ENCODE results near the gene FLAD1.

FLAD1 gene

GRCh38 chr1:155014709-155015508 is 31.8 kb downstream of the FLAD1 start:
- H3K4me3 Mint-ChIP-seq: no peak overlapping the region

GRCh38 chr1:155015527-155016230 is 32.5 kb downstream of the FLAD1 start:
- peak overlapping the region; percentile 74 for H3K27ac Mint-ChIP-seq
- no peaks in the 10 kb centered on the region for H3K27me3 Mint-ChIP-seq
- DNase-seq: no peak
- peak overlapping the region; percentile 20 for H3K4me3 Mint-ChIP-seq
- peaks cover 79% of the 10 kb centered on the region for H3K4me1 Mint-ChIP-seq (ENCODE audit: low read depth)
- peaks cover 72% of the 10 kb centered on the region for H3K36me3 Mint-ChIP-seq (ENCODE audit: low read depth)
- H3K9me3 Mint-ChIP-seq: no peaks in the 10 kb centered on the region

More at GRCh38 chr1:155014709-155015508, 31.8 kb downstream of the FLAD1 start:
- H3K27me3 Mint-ChIP-seq: no peaks in the 10 kb centered on the region
- H3K4me1 Mint-ChIP-seq (ENCODE audit: low read depth): peaks cover 83% of the 10 kb centered on the region
- DNase-seq: no peak
- peaks cover 77% of the 10 kb centered on the region for H3K36me3 Mint-ChIP-seq (ENCODE audit: low read depth)
- H3K27ac Mint-ChIP-seq: no peak overlapping the region
- H3K9me3 Mint-ChIP-seq: no peaks in the 10 kb centered on the region

DNA sequence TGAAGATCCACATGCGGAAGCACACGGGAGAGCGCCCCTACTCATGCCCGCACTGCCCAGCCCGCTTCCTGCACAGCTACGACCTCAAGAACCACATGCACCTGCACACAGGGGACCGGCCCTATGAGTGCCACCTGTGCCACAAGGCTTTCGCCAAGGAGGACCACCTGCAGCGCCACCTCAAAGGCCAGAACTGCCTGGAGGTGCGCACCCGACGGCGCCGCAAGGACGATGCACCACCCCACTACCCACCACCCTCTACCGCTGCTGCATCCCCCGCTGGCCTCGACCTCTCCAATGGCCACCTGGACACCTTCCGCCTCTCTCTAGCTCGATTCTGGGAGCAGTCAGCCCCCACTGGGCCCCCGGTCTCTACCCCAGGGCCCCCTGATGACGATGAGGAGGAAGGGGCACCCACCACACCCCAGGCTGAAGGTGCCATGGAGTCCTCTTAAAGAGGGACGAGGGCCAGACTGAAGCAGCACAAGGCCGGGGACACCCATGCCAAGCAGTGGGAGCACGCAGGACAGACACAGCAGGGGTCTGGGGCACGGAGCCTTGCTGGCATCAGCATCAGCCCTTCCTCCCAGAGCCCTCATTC is 33.2 kb downstream of the FLAD1 start:
- Mint-ChIP-seq H3K36me3 (ENCODE audit: low read depth) (peaks cover 67% of the 10 kb centered on the region), H3K27me3 (no peaks in the 10 kb centered on the region), H3K27ac (peak overlapping the region; percentile 74), H3K4me1 (ENCODE audit: low read depth) (peaks cover 73% of the 10 kb centered on the region), H3K4me3 (peak overlapping the region; percentile 48), H3K9me3 (no peaks in the 10 kb centered on the region)
- DNase-seq: peak; percentile 54

DNA sequence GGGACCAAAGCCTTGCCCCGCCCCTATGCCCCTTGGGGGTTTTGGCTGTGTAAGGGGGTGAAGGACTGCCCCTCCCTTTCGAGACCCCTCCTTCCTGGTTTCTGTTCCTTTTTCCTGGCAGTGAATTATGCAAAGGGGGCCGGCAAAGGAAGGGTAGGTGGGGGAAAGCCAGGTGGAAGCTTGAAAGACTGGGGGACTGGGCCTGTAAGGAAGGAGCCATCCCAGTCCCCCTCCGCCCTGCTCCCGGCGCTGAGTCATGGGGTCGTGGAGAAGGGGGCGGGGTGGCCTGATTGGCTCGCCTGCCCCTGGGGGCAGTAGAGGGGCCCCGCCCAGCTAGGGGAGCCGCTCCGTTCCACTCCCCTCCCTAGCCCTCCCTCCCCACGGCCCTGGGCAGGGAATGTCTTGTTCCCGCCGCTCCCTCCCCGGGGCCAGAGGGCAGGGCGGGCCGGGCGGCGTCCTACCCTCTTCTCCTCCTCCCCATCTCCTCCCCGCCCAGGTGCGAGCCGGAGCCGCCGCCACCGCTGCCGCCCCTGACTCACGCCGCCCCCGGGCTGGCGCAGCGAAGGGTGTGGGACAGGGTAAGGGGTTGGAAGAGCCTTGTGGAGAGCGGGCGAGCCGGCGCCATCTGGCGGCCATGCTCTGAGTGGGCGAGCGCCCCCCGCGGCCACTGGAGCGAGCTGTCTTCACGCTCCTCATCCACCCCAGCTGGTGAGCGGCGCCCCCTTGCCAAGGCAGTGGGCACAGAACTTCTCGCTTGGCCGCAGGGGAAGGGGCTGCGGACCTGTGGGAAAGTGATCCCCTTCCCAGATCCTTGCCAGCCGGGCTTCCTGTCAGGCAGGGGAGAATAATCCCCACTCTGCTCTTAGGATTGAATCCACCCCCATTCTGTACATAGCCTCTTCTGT is 34.1 kb downstream of the FLAD1 start:
- peak overlapping the region; percentile 74 for H3K27ac Mint-ChIP-seq
- H3K4me3 Mint-ChIP-seq: peak overlapping the region; percentile 53
- H3K27me3 Mint-ChIP-seq: no peaks in the 10 kb centered on the region
- H3K4me1 Mint-ChIP-seq (ENCODE audit: low read depth): peaks cover 67% of the 10 kb centered on the region
- peaks cover 62% of the 10 kb centered on the region for H3K36me3 Mint-ChIP-seq (ENCODE audit: low read depth)
- peak; percentile 94 for DNase-seq
- no peaks in the 10 kb centered on the region for H3K9me3 Mint-ChIP-seq

GRCh38 chr1:155017946-155018316 is 34.8 kb downstream of the FLAD1 start:
- peaks cover 61% of the 10 kb centered on the region for H3K4me1 Mint-ChIP-seq (ENCODE audit: low read depth)
- no peaks in the 10 kb centered on the region for H3K27me3 Mint-ChIP-seq
- no peaks in the 10 kb centered on the region for H3K9me3 Mint-ChIP-seq
- DNase-seq: no peak
- H3K4me3 Mint-ChIP-seq: peak overlapping the region; percentile 53
- H3K36me3 Mint-ChIP-seq (ENCODE audit: low read depth): peaks cover 56% of the 10 kb centered on the region
- peak overlapping the region; percentile 73 for H3K27ac Mint-ChIP-seq

GRCh38 chr1:155018617-155019348 is 35.6 kb downstream of the FLAD1 start:
- no peak for DNase-seq
- Mint-ChIP-seq H3K4me3 (no peak overlapping the region), H3K36me3 (ENCODE audit: low read depth) (peaks cover 49% of the 10 kb centered on the region), H3K27me3 (no peaks in the 10 kb centered on the region), H3K27ac (peak overlapping the region; percentile 56), H3K4me1 (ENCODE audit: low read depth) (peaks cover 53% of the 10 kb centered on the region), H3K9me3 (no peaks in the 10 kb centered on the region)

DNA sequence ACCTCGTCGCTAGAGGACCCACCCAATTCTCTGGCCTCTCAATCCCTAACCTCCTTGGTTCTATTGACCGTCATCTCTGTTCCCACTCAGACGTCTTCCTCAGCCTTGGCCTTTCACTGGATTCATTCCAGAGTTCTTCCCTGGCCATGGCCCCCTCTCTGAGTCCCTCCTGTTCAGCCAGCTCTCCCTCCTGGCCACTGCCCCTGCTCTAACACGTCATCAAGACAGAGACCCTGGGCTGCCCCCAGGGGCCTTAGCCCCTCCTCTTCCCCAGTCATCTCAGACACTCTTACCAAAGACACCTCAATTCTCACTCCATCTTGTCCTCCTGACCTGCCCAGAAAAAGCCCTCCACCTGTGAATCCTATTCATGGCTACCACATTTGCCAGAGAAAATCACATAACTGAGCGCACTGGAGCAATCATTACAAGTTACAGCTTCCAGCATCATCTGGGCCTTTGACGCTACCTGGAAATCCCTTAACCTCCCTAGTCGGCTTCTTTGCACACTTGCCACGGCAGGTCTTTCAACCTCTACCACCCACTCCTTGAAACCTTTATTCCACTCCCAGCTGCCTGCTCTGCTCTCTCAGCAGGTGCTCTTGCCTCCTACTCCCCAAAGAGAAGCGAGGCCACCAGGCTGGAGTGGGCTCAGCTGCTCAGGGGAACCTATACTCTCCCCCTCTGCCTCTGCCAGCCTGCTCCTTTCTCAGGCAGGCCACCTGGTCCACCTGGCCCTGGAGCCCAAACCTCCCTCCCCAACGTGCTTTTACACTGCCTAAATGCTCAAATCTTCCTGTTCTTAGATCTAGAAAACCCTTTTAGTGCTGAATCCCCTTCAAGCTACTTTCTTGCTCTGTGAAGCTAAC is 36.5 kb downstream of the FLAD1 start:
- H3K27me3 Mint-ChIP-seq: no peaks in the 10 kb centered on the region
- H3K9me3 Mint-ChIP-seq: no peaks in the 10 kb centered on the region
- H3K36me3 Mint-ChIP-seq (ENCODE audit: low read depth): peaks cover 40% of the 10 kb centered on the region
- no peak overlapping the region for H3K4me3 Mint-ChIP-seq
- peaks cover 45% of the 10 kb centered on the region for H3K4me1 Mint-ChIP-seq (ENCODE audit: low read depth)
- peak overlapping the region; percentile 56 for H3K27ac Mint-ChIP-seq
- DNase-seq: no peak

DNA sequence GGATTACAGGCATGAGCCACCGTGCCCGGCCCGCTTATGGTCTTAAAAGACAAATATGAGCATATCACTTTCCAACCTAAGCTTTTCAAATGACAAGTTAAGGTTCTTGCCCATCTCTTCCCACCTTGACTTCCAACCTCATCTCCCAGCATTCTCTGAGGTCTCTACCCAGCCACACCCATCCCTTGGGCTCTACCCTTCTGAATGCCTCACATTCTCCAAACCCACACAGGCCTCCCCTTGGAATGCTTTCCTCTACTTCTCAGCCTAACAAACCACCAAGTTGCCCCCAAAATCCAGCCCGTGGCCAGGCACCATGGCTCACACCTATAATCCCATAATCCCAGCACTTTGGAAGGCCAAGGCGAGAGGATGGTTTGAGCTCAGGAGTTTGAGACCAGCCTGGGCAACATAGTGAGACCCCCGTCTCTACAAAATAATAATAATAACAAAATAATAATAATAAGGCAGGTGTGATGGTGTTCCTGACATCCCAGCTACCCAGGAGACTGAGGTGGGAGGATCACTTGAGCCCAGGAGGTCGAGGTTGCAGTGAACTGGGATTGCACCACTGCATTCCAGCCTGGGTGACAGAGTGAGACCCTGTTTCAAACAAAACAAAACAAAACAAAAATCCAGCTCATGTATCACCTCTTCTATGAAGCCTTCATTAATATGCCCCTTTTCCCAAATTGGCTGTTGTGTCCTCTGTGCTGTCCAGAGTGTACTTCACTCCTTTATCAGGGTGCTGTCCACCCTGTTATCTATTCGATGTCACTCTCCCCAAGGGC is 39.2 kb downstream of the FLAD1 start:
- Mint-ChIP-seq H3K27me3 (no peaks in the 10 kb centered on the region), H3K36me3 (ENCODE audit: low read depth) (peaks cover 18% of the 10 kb centered on the region), H3K4me3 (peak overlapping the region; percentile 1), H3K4me1 (ENCODE audit: low read depth) (peaks cover 22% of the 10 kb centered on the region), H3K27ac (peak overlapping the region; percentile 18), H3K9me3 (no peaks in the 10 kb centered on the region)
- DNase-seq: no peak

GRCh38 chr1:155022927-155023236 is 39.7 kb downstream of the FLAD1 start:
- Mint-ChIP-seq H3K4me1 (ENCODE audit: low read depth) (peaks cover 18% of the 10 kb centered on the region), H3K27ac (peak overlapping the region; percentile 18), H3K4me3 (no peak overlapping the region), H3K27me3 (no peaks in the 10 kb centered on the region), H3K36me3 (ENCODE audit: low read depth) (peaks cover 13% of the 10 kb centered on the region), H3K9me3 (no peaks in the 10 kb centered on the region)
- DNase-seq: no peak

GRCh38 chr1:155023627-155024026 is 40.5 kb downstream of the FLAD1 start:
- H3K36me3 Mint-ChIP-seq (ENCODE audit: low read depth): peaks cover 12% of the 10 kb centered on the region
- no peak overlapping the region for H3K4me3 Mint-ChIP-seq
- H3K27ac Mint-ChIP-seq: peak overlapping the region; percentile 22
- peaks cover 14% of the 10 kb centered on the region for H3K4me1 Mint-ChIP-seq (ENCODE audit: low read depth)
- no peaks in the 10 kb centered on the region for H3K27me3 Mint-ChIP-seq
- no peak for DNase-seq
- H3K9me3 Mint-ChIP-seq: no peaks in the 10 kb centered on the region

DNA sequence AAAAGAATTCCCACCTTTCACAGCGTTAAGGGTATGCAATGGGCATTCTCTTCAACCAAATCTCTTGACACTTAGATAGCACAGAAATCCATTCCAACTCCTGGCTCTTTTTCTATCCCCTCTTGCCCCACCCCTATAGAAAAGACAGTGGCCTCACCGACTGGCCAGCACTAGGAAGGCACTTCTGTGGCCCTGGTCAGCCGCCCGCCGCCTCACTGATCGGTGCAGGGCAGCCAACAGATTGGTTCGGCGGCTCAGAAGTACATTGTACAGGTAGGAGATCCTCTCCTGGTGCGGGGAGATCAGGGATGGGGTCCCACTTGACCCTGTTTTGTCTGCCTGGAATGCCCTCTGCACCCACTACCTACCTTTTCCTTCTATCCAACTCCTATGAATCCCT is 41.2 kb downstream of the FLAD1 start:
- peaks cover 5% of the 10 kb centered on the region for H3K36me3 Mint-ChIP-seq (ENCODE audit: low read depth)
- no peaks in the 10 kb centered on the region for H3K9me3 Mint-ChIP-seq
- H3K4me1 Mint-ChIP-seq (ENCODE audit: low read depth): peaks cover 8% of the 10 kb centered on the region
- no peak for DNase-seq
- no peak overlapping the region for H3K27ac Mint-ChIP-seq
- H3K27me3 Mint-ChIP-seq: no peaks in the 10 kb centered on the region
- no peak overlapping the region for H3K4me3 Mint-ChIP-seq

GRCh38 chr1:155026154-155026553 is 43.0 kb downstream of the FLAD1 start:
- Mint-ChIP-seq H3K27me3 (no peaks in the 10 kb centered on the region), H3K4me3 (no peak overlapping the region), H3K27ac (no peak overlapping the region), H3K4me1 (ENCODE audit: low read depth) (no peaks in the 10 kb centered on the region), H3K36me3 (ENCODE audit: low read depth) (no peaks in the 10 kb centered on the region), H3K9me3 (no peaks in the 10 kb centered on the region)
- no peak for DNase-seq
